IPS-15b (cell line): ENCODE data around the gene EIF1AD.

Experiments used
- H3K27me3 ChIP-seq: one replicate; pipeline ENCODE4 v1.6.1; 2013; ENCODE audit warnings: low read length; ENCODE audit not compliant: control insufficient read depth, insufficient read depth
- H3K36me3 ChIP-seq: one replicate; pipeline ENCODE4 v1.6.1; 2013; ENCODE audit warnings: low read length; ENCODE audit not compliant: control insufficient read depth, insufficient read depth
- H3K4me1 ChIP-seq: one replicate; pipeline ENCODE4 v1.6.1; 2013; ENCODE audit warnings: mild to moderate bottlenecking, low read length; ENCODE audit not compliant: control insufficient read depth, insufficient read depth
- H3K4me3 ChIP-seq: one replicate; pipeline ENCODE4 v1.5.1; 2013; ENCODE audit warnings: low read depth, low read length
- H3K9ac ChIP-seq: one replicate; pipeline ENCODE4 v1.6.1; 2013; ENCODE audit warnings: low read depth, mild to moderate bottlenecking, low read length
- H3K9me3 ChIP-seq: one replicate; pipeline ENCODE4 v1.6.1; 2013; ENCODE audit warnings: mild to moderate bottlenecking, low read length; ENCODE audit not compliant: control insufficient read depth, insufficient read depth

EIF1AD gene

GRCh38 chr11:65982824-65983588 lies 19.0 kb downstream of the EIF1AD start:
- no peak overlapping the region for H3K4me3 ChIP-seq
- H3K27me3 ChIP-seq, result no peaks in the 10 kb centered on the region
- no peaks in the 10 kb centered on the region for H3K9me3 ChIP-seq
- no peak overlapping the region for H3K9ac ChIP-seq
- H3K36me3 ChIP-seq, result peaks cover 3% of the 10 kb centered on the region
- no peaks in the 10 kb centered on the region for H3K4me1 ChIP-seq

DNA sequence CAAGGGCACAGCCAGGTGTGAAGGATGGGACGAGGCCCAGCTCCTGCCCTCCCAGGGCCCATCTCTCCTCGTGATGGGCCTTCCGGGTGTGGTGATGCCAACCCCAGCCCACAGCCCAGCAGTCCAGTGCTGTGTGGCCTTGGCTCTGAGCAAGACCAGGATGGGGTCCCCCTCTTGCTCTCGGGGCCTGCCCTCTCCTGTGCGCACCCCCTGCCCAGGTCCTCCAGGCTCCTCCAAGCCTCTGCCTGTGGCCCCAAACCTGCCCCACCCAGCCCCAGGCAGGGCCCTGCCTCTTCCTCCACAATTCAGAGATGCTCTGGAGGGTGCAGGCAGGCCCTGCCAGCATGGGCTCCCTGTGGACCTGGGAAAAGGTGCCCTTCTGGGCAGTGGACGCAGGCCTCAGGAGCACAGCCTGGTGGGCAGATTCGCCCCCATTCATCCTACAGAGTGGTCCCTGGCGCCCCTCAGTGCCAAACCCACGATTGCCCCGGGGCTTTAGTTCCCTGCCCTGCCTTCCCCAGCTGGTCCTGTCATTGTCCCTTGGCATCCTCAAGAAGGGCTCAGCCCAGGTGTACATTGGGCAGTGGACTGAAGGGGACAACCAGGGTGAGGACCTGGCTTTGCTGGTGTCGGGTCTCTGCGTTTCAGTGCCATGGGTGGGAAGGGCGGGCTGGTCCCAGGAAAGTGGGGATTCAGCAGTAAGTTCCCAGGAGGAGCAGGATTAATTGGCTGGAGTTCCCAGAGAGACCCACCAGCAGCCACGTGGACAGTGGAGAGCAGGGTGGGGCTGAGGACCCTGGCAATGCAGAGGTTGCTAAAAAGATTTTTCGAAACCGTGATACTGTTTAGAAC lies 19.8 kb downstream of the EIF1AD start:
- Histone ChIP-seq H3K4me1 (no peaks in the 10 kb centered on the region), H3K36me3 (peaks cover 11% of the 10 kb centered on the region), H3K9me3 (no peaks in the 10 kb centered on the region), H3K4me3 (no peak overlapping the region), H3K9ac (no peak overlapping the region), H3K27me3 (no peaks in the 10 kb centered on the region)

- Histone ChIP-seq H3K9ac (no peak overlapping the region), H3K36me3 (peaks cover 21% of the 10 kb centered on the region), H3K4me3 (no peak overlapping the region), H3K4me1 (no peaks in the 10 kb centered on the region), H3K9me3 (no peaks in the 10 kb centered on the region), H3K27me3 (no peaks in the 10 kb centered on the region)
Measured at GRCh38 chr11:65981101-65981740, 20.7 kb downstream of the EIF1AD start.

GRCh38 chr11:65979261-65979759 lies 22.6 kb downstream of the EIF1AD start:
- Histone ChIP-seq H3K9ac (no peak overlapping the region), H3K36me3 (peaks cover 24% of the 10 kb centered on the region), H3K4me1 (no peaks in the 10 kb centered on the region), H3K27me3 (no peaks in the 10 kb centered on the region), H3K4me3 (no peak overlapping the region), H3K9me3 (no peaks in the 10 kb centered on the region)

DNA sequence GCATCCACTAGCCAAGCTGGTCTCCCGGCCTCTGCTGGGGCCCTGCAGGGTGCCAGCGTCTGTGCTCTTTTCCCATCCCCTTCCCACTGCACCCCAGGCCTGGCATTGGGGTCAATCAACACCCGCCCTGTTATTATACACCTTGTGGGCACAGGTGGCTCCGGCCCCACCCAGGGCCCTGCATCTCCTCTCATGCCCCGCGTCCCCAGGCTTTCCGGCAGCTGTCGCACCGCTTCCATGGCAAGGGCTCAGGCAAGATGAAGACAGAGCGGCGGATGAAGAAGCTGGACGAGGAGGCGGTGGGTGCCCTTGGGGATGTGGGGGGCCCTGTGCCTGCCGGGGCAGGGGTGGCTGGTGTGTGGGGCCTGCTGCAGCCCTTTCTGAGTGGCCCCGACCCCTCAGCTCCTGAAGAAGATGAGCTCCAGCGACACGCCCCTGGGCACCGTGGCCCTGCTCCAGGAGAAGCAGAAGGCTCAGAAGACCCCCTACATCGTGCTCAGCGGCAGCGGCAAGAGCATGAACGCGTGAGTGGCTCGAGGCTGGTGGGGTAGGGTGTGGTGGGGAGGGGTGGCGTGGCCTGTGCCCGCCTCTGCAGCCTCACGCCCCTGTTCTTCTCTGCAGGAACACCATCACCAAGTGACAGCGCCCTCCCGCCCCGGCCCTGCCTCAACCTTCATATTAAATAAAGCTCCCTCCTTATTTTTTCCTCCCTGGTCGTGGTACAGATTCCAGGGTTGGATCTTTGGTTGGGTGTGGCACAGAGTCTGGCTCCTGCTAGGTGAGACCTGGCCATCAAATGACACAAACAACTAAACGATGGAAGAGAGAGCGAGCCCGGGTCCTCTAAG lies 23.3 kb downstream of the EIF1AD start:
- H3K27me3 ChIP-seq, result no peaks in the 10 kb centered on the region

DNA sequence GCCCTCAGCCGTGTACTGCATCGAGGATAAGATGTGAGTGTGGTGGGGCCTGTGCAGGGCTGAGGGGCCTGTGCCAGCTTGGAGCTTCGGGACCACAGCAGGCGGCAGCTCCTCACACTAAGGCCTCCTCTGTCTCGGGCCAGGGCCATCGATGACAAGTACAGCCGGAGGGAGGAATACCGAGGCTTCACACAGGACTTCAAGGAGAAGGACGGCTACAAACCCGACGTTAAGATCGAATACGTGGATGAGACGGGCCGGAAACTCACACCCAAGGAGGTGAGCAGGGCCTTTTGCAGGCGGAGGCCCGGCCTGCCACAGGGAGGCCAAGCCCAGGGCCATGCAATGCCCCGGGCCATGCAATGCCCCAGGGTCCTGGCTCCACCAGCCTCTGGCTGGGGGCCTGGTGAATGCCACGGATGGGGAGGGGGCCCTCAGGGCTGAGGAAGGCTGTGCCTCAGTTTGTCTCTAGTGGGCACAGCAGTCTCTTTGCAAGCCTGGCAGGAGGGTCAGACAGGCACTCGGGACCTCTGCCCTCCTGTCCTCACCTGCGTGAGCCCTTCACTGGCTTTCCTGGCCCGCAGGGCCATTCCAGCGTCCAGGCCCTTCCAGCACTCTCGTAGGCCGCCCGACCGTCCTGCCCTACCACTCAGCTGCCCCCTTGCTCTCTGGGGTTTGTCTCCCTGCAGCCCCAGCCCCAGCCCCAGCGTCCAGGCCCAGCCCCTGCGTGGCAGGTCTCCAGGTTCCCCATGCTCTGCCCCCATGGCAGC lies 24.2 kb downstream of the EIF1AD start:
- Histone ChIP-seq H3K9ac (no peak overlapping the region), H3K4me1 (no peaks in the 10 kb centered on the region), H3K9me3 (no peaks in the 10 kb centered on the region), H3K36me3 (peaks cover 29% of the 10 kb centered on the region), H3K4me3 (no peak overlapping the region), H3K27me3 (no peaks in the 10 kb centered on the region)

More for the DNA sequence above, 23.3 kb downstream of the EIF1AD start:
- Histone ChIP-seq H3K4me1 (no peaks in the 10 kb centered on the region), H3K4me3 (no peak overlapping the region), H3K9me3 (no peaks in the 10 kb centered on the region), H3K36me3 (peaks cover 26% of the 10 kb centered on the region), H3K9ac (no peak overlapping the region)

DNA sequence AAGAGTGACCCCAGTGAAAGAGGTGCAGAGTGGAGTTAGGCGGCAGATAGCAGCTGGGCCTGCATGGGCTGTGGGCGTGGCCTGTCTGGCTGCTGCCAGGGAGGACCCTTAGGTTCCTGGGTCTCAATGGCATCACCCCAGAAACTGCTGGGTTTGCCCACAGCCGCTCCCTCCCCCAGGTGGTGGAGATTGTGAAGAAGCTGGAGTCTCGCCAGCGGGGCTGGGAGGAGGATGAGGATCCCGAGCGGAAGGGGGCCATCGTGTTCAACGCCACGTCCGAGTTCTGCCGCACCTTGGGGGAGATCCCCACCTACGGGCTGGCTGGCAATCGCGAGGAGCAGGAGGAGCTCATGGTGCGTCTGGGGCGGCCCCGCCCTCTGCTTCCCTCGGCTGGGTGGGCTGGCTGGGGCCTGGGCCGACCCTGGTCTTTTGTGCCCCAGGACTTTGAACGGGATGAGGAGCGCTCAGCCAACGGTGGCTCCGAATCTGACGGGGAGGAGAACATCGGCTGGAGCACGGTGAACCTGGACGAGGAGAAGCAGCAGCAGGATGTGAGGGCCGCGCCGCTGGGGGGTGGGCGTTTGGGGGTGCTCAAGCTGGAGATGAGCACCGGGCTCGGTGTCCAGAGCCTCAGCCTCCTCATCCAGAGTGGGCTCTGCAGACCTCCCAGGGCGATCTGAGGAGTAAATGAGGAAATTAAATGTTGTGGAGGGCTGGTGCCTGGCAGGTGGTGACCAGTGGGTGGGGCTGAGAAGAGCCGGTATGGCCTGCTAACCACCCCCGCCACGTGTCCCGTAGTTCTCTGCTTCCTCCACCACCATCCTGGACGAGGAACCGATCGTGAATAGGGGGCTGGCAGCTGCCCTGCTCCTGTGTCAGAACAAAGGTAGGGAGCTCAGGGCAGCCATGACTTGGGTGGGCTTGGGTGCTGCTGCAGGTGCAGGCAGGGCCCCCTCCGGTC lies 25.5 kb downstream of the EIF1AD start:
- H3K9me3 ChIP-seq, result no peaks in the 10 kb centered on the region
- H3K4me3 ChIP-seq, result no peak overlapping the region
- H3K4me1 ChIP-seq, result no peaks in the 10 kb centered on the region
- H3K9ac ChIP-seq, result no peak overlapping the region
- H3K27me3 ChIP-seq, result no peaks in the 10 kb centered on the region
- H3K36me3 ChIP-seq, result peaks cover 29% of the 10 kb centered on the region

- Histone ChIP-seq H3K36me3 (peaks cover 29% of the 10 kb centered on the region), H3K9me3 (no peaks in the 10 kb centered on the region), H3K27me3 (no peaks in the 10 kb centered on the region), H3K4me1 (no peaks in the 10 kb centered on the region), H3K4me3 (no peak overlapping the region), H3K9ac (no peak overlapping the region)
Measured at GRCh38 chr11:65975771-65976170, 26.2 kb downstream of the EIF1AD start.

DNA sequence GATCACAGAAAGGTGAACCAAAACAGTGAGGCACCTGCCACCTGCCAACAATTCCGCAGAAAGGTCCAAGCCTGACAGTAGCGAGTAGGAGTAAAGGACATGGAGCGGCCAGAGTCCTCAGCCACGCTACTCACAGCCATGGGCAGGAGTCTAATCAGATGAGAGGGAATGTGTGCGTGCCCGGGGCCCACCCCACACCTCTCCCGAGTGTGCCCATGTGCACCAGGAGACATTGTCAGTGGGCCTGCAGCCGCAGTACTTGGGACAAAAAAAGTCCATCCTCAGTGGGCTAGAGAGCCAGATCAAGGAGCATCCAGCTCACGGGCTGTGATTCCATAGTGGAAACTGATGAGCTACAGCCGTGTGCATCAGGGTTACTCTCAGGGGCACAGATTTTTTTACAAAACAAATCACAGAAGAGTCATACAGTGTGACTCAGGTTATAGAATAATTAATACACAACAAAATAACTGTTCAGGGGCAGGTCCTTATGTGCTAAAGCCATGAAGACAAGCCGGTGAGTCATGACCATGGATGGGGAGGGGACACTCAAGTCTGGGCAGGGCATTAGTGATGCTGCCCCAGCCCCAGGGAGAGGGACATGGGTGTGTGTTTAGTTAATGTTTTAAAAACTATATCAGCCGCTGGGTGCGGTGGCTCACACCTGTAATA lies 28.4 kb downstream of the EIF1AD start:
- no peaks in the 10 kb centered on the region for H3K9me3 ChIP-seq
- H3K27me3 ChIP-seq, result no peaks in the 10 kb centered on the region
- H3K36me3 ChIP-seq, result peaks cover 30% of the 10 kb centered on the region
- H3K9ac ChIP-seq, result no peak overlapping the region
- no peaks in the 10 kb centered on the region for H3K4me1 ChIP-seq
- H3K4me3 ChIP-seq, result no peak overlapping the region
